ENCODE measurements around the gene ACTL6B. TPM values are rescaled to one million over a fixed set of nuclear protein-coding genes. Genes with fewer than 3 reads are reported as not detected.
"Not testable (repeated sequence)": the region's sequence is repeated elsewhere in the genome, so short reads cannot be mapped to it uniquely, and the experiment has no call there.

The ACTL6B gene
- total RNA-seq, 1 experiment from 2014 or later, result not detected

DNA sequence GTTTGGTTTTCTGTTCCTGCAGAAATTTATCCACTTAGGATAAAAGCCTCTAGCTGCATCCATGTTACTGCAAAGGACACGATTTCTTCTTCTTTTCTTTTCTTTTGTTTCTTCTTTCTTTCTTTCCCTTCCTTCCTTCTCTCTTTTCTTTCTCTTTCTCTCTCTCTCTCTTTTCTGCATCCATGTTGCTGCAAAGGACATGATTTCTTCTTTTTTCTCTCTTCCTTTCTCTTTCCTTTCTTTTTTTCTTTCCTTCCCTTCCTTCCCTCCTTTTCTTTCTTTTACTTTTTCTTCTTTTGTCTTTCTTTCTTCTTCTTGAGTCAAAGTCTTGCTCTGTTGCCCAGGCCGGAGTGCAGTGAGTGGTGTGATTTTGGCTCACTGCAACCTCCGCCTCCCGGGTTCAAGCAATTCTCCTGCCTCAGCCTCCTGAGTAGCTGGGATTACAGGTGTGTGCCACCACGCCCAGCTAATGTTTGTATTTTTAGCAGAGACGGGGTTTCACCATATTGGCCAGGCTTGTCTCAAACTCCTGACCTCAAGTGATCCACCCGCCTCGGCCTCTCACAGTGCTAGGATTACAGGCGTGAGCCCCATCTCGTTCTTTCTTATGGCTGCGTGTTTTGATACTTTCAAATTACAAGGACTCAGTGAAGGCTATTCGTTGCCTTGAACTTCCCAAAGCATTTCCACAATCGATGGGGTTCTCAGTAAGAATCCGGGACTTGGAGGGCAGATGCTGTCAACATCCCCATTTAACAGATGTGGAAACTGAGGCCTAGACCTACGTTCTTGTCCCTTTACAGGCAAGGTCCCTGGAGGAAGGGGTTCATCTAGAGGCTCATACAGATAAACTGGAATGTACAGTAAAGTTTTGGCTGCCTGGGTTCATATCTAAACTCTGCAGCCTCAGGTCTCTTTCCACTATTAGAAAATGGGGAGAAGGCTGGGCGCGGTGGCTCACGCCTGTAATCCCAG, 15.4 kb upstream of the ACTL6B start:
- DNase-seq (ENCODE audit: low read depth), result no peak

DNA sequence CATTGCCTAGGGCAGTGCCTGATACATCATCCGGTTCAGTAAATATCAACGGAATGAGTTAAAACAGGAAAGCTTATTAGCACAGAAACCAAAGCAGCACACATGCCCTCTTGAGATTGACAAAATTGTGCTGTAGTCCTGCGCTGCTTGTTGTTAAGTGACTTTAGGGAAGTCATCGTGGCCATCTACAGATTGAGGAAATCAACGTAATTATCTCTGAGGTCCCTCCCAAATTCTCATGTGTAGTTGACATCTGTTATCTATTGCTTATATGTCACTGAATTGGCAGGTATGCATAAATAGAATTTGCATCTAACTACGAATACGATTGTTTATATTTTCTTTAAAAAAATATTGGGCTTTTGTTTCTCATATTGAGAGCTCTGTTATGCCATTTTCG, 13.8 kb upstream of the ACTL6B start:
- DNase-seq (ENCODE audit: low read depth), result no peak

DNA sequence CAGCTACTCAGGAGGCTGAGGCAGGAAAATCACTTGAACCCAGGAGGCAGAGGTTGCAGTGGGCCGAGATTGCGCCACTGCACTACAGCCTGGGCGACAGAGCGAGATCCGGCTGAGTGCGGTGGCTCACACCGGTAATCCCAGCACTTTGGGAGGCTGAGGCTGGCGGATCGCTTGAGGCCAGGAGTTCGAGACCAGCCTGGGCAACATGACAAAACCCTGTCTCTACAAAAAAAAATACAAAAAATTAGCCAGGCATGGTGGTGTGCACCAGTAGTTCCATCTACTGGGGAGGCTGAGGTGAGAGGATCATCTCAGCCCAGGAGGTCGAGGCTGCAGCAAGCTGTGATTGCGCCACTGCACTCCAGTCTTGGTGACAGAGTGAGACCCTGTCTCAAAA, 12.9 kb upstream of the ACTL6B start:
- DNase-seq (ENCODE audit: low read depth), result not testable (repeated sequence)

DNA sequence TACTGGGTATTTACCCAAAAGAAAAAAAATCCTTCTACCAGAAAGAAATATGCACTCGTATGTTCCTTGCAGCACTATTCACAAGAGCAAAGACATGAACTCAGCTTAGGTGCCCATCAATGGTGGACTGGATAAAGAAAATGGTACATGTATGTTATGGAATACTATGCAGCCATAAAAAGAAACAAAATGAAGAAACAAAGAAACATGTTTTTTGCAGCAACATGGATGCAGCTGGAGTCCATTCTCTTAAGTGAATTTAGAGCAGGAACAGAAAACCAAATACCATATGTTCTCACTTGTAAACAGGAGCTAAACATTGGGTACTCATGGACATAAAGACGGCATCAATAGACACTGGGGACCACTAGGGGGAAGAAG, 11.8 kb upstream of the ACTL6B start:
- DNase-seq (ENCODE audit: low read depth), result no peak

DNA sequence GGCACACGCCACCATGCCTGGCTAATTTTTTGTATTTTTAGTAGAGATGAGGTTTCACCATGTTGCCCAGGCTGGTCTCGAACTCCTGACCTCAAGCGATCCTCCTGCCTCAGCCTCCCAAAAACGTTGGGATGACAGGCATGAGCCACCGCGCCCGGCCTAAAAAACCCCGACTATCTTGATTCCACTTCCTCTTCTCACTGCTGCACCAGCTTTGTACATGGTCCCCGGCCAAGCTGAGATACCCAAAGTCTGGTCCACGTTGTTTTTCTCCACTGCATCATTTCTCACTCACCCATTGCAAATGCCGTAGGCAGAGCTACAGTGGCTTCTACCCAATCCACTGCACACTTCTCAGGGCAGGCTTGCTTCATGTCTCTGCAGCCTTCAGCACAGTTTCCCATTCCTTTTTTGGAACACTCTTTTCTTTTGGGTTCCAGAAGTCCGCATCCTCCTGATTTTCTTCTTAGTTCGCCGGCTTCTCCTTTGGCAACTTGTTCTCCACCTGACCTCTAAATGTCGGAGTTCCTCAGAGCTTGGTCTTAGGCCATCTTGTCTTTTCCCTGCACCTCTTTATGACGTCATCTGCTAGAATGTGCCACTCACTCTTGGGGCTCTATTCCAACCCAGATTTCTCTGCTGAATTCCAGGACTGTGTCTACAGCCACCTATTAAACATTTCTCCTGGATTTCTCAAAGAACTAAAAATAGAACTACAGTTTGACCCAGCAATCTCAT, 11.3 kb upstream of the ACTL6B start:
- DNase-seq (ENCODE audit: low read depth), result no peak

DNA sequence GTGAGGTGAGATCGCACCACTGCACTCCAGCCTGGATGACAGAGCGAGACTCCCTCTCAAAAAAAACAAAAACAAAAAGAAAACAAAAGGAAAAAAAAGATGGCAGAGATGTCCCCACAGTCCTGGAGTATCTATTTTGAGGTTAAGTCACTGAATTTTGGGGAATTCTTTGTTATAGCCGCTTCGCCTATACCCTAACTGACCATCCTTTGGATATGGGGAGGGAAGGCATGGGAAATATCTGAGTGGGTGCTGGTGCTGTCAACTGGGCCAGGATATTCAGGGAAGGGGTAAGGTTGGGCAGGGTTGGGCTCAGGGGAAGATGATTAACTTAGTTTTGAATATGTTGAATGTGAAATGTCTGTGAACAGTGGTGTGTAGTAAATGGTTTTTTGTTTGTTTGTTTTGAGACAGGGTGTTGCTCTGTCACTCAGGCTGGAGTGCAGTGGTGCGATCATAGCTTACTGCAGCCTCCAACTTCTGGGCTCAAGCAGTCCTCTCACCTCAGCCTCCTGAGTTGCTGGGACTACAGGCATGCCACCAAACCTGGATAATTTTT, 9.0 kb upstream of the ACTL6B start:
- no peak for DNase-seq (ENCODE audit: low read depth)

DNA sequence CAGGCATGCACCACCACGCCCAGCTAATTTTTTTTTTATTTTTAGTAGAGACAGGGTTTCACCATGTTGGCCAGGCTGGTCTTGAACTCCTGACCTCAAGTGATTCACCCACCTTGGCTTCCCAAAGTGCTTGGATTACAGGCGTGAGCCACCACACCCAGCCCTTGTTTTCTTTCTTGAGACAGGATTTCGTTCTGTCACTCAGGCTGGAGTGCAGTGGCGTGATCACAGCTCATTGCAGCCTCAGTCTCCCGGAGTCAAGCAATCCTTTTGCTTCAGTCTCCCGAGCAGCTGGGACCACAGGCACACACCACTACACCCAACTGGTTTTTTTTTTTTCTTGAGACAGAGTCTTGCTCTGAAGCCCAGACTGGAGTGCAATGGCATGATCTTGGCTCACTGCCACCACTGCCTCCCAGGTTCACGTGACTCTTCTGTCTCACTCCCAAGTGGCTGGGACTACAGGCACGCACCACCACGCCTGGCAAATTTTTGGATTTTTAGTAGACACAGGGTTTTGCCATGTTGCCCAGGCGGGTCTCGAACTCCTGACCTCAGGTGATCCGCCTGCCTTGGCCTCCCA, 6.0 kb upstream of the ACTL6B start:
- DNase-seq (ENCODE audit: low read depth), result not testable (repeated sequence)

DNA sequence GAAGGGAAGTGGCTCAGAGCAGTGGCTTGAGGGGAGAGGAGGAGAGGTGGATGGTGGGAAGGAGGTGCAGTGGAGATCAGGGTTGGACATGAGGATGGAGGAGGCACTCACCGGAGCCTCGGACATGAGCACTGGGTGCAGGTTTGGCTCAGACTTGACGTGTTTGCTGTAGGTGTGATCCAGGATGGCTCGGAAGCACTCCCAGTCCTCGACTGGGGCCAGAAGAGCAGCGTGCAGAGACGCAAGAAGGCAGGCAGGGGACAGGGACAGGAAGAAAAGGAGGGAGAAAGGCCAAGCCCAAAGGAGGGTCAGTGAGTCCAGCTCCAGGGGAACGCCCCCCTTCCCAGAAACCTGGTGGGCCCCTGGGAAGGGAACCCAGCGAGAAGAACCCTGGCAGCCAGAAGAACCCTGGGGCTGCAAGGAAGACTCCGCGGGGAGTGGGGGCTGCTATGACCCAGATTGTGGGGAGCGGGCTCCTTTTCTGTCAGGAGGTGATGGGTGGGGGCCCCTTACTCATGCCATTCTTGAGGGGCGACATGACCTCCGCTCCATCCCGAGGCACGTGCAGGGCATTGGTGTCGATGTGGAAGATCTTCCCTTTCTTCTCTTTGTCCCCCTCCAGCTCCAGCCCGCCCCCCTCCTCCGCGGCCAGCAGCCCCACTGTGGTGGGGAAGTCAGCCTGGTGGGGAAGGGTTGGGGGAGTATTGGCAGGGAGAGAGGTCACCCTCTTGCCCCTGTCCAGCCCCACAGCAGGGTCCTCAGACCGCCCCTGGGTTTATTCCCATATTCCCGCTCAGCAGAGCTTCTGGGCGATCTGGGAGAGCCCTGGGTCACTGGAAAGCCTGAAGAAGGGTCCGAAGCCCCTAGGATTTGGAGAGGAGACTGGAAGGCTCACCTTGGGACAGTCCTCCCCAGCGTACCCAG, 1.1 kb downstream of the ACTL6B start:
- DNase-seq (ENCODE audit: low read depth), result no peak

DNA sequence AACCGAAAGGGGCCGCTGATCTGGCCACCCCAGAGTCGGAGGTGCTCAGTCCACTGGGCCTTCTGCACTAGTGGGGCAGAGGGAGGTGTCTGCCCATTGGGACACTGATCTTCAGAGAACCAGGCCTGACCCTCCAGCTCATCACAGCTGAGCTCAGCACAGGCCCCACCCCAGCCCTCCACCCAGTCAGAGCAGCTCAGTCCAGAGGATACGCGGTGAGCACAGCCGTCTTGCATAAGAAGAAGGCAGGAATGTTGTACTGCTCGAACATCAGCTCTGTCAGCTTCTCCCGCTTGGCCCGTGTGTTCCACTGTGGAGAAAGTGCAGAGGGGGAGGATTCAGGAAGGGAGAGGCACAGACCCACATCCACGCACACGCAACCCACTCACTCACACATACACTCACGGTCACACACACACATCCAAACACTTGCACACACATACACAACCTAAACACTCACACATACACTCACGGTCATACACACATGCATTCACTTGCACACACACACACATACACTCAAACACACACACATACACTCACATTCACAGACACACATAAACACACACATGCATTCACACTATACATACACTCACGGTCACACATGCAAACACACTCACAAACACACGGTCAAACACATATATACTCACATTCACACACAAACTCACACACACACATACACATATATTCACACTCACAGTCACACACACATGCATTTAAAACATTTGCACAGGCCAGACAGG, 6.3 kb downstream of the ACTL6B start:
- DNase-seq (ENCODE audit: low read depth), result no peak

DNA sequence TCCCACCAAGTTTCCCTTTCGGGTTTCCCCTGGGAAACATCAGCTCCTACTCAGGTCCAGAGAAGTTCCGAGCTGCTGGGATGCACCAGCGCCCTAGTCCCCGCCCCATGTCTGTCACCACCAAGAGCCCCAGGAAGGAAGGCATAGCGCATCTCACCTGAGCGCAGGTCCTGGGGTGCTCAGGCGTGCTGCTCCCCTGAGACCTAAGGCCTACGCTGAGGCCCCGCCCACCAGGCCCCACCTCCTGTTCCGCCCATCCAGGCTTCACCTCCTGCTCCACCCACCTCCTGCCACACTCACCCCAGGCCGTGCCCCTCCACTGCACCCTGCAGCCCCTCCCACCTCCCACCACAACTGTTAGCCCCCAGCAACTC, 13.7 kb downstream of the ACTL6B start:
- no peak for DNase-seq (ENCODE audit: low read depth)

DNA sequence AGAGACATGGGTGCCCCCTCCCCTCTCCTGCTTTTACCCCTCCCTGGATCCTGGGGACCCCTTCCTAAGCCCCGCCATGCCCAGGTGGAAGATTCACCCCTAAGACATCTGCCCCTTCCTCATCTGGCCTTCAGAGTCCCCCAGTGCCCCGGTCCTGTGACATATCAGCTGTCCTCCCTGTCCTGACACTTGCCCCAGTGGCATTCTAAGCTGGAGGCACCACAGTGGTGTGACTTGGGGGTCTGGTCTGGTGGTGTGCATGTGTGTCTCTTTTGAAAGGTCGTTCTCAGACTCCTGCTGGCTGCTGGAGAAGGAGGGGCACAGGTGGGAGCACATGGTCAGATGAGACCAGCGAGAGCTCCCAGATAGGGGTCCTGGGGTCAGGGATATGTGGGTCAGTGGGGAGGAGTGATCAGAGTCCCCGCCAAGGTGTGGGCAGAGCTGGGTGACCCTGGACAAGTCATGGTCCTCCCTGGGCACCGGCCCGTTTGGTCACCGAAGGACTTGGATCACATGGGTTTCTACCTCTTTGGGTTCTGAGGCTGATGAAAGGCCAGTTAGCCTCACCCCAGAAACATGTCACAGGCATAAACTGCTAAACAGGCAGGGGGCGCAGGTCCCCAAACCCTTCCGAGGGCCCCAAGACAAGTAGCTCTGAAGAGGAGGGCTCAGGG, 14.3 kb downstream of the ACTL6B start:
- no peak for DNase-seq (ENCODE audit: low read depth)

DNA sequence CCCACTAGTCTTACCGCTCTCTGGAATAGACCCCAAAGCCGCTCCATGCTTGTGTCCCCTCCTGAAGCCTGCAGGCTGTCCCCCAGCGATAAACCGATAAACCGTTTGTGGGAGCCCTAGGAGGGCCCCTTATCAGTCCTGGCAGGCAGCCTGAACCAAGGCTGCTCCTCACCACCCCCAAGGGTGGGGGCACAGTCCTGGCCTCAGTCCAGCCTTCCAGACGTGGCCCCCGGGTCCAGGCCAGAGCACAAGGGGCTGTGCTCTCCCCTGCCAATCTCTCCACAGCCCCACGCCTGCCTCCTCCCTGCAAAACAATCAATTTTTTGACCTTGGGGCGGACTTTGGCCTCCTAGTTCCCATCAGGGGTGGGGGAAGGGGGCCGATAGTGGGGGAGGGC, 14.8 kb downstream of the ACTL6B start, which contains the start of gene TFR2:
TSS of gene TFR2 (minus strand) at position 90 of the 397 bp plus-strand sequence. CDS start at position 47, 43 bp downstream.
- DNase-seq (ENCODE audit: low read depth), result no peak

DNA sequence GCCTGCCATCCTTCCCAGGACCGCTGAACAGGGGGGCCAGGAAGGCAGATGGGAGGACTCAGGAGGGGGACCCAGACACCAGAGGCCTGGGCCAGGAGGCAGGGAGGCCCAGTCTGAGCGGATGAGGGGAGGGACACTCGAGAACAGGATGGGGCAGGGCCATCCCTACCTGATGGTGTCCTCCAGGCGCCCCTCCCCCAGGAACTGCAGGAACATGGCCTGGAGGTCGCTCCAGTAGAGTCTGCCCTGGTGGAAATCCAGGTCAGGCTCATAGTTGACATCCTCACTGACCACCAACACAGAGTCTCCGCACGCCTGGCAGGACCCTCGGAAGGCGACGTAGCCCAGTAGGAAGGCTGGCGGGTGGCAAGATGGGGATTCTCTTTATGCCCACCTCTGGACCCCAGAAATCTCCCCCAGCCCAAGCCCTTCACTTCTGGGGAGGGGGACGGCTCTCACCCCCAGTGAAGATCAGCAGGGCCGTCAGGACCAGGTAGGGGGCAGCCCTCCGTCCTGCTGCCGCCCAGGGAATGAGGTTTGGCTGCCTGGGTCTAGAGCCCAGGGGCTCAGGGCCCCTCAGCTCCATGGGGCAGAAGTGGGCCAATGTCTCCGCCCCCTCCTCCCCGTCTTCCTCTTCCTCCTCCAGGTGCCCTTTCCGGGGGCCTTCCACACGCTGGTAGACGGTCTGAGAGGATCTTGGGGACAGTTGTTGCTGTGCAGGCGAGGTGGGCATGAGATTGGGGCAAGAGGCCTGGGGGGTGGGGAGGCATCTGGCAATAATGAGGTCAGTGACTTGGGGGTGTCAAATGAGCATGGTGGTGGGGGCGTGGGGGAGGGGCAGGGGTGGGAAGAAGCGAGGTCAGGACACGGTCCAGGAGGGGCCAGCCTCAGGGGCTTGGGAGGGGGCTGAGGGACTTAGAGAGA, 15.5 kb downstream of the ACTL6B start:
- no peak for DNase-seq (ENCODE audit: low read depth)

DNA sequence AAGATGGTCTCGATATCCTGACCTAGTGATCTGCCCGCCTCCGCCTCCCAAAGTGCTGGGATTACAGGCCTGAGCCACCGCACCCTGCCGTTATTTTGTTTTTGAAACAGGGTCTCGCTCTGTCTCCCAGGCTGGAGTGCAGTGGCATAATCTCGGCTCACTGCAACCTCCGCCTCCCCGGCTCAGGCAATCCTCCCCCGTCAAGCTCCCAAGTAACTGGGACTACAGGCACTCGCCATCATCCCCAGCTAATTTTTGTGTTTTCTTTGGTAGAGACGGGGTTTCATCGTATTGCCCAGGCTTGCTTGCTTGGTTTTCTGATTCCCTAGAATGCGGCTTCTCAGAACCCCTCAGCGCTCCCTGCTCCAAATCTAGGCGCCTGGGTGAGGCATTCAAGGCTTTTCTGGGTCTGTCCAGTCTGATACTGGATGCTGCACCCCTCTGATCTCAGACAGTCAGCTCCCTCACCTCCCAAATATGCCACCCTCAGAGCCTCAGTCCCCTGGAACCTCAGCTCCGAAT, 16.2 kb downstream of the ACTL6B start:
- DNase-seq (ENCODE audit: low read depth), result no peak

DNA sequence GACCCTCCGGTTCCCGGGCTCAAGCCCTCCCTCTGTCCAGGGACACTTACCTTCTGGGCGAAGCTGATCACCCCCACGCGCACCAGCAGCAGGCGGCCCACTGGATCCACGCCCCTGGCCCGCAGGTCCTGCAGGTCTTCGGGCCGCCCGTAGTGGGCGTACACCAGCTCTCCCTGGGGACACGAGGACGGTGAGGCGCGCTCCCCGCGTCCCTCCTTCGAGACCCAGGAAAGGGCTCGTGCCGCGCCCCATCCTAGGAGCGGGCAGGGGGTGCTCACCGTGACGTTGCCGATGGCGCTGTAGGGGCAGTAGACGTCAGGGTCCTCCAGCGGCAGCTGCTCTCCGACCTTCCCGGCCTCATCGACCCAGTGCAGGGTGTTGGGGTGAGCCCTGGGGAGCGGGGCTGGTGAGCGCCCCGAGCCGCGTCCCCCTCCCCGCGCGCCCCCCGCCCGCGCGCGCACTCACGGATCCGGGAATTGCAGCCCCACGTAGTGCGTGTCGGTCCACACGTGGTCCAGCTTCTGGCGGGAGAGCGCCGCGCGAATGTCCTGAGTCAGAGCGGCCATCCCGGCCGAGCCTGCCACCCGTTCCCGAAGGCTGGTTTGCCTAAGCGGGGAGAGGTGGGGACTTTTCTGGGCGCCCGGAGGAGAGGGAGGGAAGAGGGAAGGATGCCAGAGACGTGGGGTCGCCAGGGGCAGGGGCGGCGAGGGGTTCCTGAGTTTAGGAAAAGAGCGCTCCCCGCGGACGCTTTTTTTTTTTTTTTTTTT, 23.1 kb downstream of the ACTL6B start:
- no peak for DNase-seq (ENCODE audit: low read depth)

DNA sequence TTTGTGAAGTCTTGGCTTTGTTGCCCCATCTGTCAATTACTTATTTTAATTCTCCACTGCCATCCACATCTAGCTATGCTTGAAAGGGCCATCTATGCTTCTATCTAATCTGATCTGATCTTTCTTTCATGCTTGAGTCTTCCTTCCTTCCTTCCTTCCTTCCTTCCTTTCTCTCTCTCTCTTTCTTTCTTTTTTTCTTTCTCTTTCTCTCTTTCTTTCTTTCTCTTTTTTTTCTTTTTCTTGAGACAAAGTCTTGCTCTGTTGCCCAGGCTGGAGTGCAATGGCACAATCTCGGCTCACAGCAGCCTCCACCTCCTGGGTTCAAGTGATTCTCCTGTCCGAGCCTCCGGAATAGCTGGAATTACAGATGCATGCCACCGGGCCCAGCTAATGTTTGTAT, 26.2 kb downstream of the ACTL6B start:
- no peak for DNase-seq (ENCODE audit: low read depth)

DNA sequence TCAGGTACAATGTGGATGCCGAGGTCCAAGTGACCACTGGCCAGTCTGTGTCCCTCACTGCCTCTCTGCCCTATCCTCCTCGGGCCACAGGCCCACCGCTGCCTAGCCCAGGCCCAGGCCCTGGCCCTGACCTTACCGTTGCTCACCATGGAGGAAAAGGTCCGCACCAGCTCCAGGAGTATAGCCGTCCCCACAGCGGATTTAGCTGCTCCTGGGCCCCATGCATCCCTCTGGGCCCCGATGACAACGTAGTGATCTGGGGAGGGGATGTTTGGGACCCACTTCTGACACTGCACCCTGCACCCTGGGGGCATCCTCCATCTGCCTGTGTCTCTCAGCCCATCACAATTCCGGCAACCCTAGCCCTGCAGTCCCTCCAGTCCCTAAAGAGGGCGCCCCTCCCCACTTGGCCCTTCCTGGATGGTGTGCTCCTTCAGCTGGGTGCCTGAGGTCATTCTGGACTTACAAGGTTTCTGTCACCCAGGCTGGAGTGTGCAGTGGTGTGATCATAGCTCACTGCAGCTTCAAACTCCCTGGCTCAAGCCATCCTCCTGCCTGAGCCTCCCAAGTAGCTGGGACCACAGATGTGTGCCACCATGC, 27.0 kb downstream of the ACTL6B start:
- no peak for DNase-seq (ENCODE audit: low read depth)
